ENCODE data around the gene SCUBE1.

- TF ChIP-seq MAX (IDR thresholded peaks at IDR 0.05; ENCODE audit: low read depth, low read length): no peak
- TF ChIP-seq CTCF (IDR thresholded peaks at IDR 0.05; ENCODE audit: low read depth, low read length): no peak
- no peak for TF ChIP-seq MYC (IDR thresholded peaks at IDR 0.05; ENCODE audit: low read depth, low read length)
Measured at GRCh38 chr22:43156413-43156812, 186.8 kb downstream of the SCUBE1 start.
